HEK293 (cell line): ENCODE data around the gene TREH.

Source experiments
- CTCF ChIA-PET: fragments of 350-600 bp; formaldehyde crosslinking; extraction: SDS; loops from one replicate; lab custom pipeline; 2021; ENCODE audit warnings: antibody characterized with exemption; lab: Yijun Ruan, JAX
- POLR2A ChIA-PET: fragments of 300-600 bp; formaldehyde crosslinking; extraction: SDS; loops from one replicate; lab custom pipeline; 2020; ENCODE audit warnings: antibody characterized with exemption, inconsistent platforms; lab: Yijun Ruan, JAX
- H3K27ac ChIP-seq: fragments of 200-500 bp; sonication (Bioruptor generic); 2 replicates; pipeline ENCODE4 v1.5.1; 2014; ENCODE audit warnings: low read depth, low read length, control low read depth, inconsistent platforms; ENCODE audit errors: extremely low read depth
- H3K36me3 ChIP-seq, 2 experiments: fragments of 200-500 bp in 1 of 2; sonication (Bioruptor generic) in 1 of 2; 1 replicate in 1 of 2; 2 replicates in 1 of 2; pipeline ENCODE4 v1.5.1; 2014 to 2017; ENCODE audit warnings: inconsistent platforms in 2 of 2, low read length in 2 of 2; ENCODE audit not compliant: control insufficient read depth in 2 of 2, insufficient read depth in 1 of 2
- H3K4me1 ChIP-seq: fragments of 200-500 bp; sonication (Bioruptor generic); 2 replicates; pipeline ENCODE4 v1.5.1; 2014; ENCODE audit warnings: mild to moderate bottlenecking, low read length, inconsistent platforms; ENCODE audit not compliant: control insufficient read depth, insufficient read depth
- H3K4me3 ChIP-seq: 2 replicates; pipeline ENCODE4 v1.5.1; 2011; ENCODE audit warnings: low read depth, mild to moderate bottlenecking, control low read depth, low read length, moderate library complexity
- H3K9me3 ChIP-seq: fragments of 200-500 bp; sonication (Bioruptor generic); 2 replicates; pipeline ENCODE4 v1.5.1; 2014; ENCODE audit warnings: low read depth, low read length, inconsistent platforms; ENCODE audit not compliant: control insufficient read depth, insufficient read depth
- HOXC10 ChIP-seq: sonication (generic); formaldehyde crosslinking; IDR thresholded peaks from 2 replicates; pipeline ENCODE4 v1.8.1; 2023; ENCODE audit warnings: mild to moderate bottlenecking, missing genetic modification reagents
- KLF16 ChIP-seq: fragments of 450-650 bp; formaldehyde crosslinking; IDR thresholded peaks from 2 replicates; pipeline ENCODE4 v1.5.1; 2017; ENCODE audit warnings: missing biosample characterization, missing genetic modification characterization
- KLF9 ChIP-seq: fragments of 450-650 bp; formaldehyde crosslinking; IDR thresholded peaks from 2 replicates; pipeline ENCODE4 v1.5.1; 2016; ENCODE audit warnings: missing biosample characterization, missing genetic modification characterization, low read depth
- PRDM1 ChIP-seq: fragments of 450-650 bp; formaldehyde crosslinking; IDR thresholded peaks from 2 replicates; pipeline ENCODE4; 2016; ENCODE audit warnings: missing biosample characterization, missing genetic modification characterization
- ZBTB48 ChIP-seq: fragments of 450-650 bp; formaldehyde crosslinking; IDR thresholded peaks from 2 replicates; pipeline ENCODE4 v1.5.1; 2016; ENCODE audit warnings: missing biosample characterization, missing genetic modification characterization
- ZBTB8A ChIP-seq: fragments of 450-650 bp; formaldehyde crosslinking; IDR thresholded peaks from 2 replicates; pipeline ENCODE4 v1.5.1; 2016; ENCODE audit warnings: missing biosample characterization, missing genetic modification characterization
- ZFHX2 ChIP-seq: fragments of 450-650 bp; formaldehyde crosslinking; conservative IDR thresholded peaks from 2 replicates; pipeline ENCODE4 v1.5.1; 2016; ENCODE audit warnings: missing biosample characterization, missing genetic modification characterization
- ZNF169 ChIP-seq: fragments of 450-650 bp; formaldehyde crosslinking; IDR thresholded peaks from 2 replicates; pipeline ENCODE4 v1.5.1; 2016; ENCODE audit warnings: missing biosample characterization, missing genetic modification characterization
- ZNF174 ChIP-seq: fragments of 450-650 bp; formaldehyde crosslinking; IDR thresholded peaks from 2 replicates; pipeline ENCODE4 v1.5.0; 2017; ENCODE audit warnings: missing biosample characterization, mild to moderate bottlenecking, missing genetic modification characterization
- ZNF214 ChIP-seq: fragments of 450-650 bp; formaldehyde crosslinking; IDR thresholded peaks from 2 replicates; pipeline ENCODE4 v1.5.1; 2017; ENCODE audit warnings: missing biosample characterization, mild to moderate bottlenecking, missing genetic modification characterization, borderline replicate concordance
- ZNF416 ChIP-seq: fragments of 450-650 bp; formaldehyde crosslinking; IDR thresholded peaks from 2 replicates; pipeline ENCODE4 v1.5.1; 2016; ENCODE audit warnings: missing biosample characterization, missing genetic modification characterization
- ZNF558 ChIP-seq: fragments of 450-650 bp; formaldehyde crosslinking; IDR thresholded peaks from 2 replicates; pipeline ENCODE4 v1.5.1; 2016; ENCODE audit warnings: missing biosample characterization, missing genetic modification characterization
- ZNF561 ChIP-seq: fragments of 450-650 bp; IDR thresholded peaks from 2 replicates; pipeline ENCODE4 v1.5.1; 2018; ENCODE audit warnings: missing biosample characterization, missing genetic modification characterization, borderline replicate concordance
- ZNF580 ChIP-seq: fragments of 450-650 bp; formaldehyde crosslinking; IDR thresholded peaks from 2 replicates; pipeline ENCODE4 v1.5.1; 2016; ENCODE audit warnings: missing biosample characterization, missing genetic modification characterization
- ZNF585B ChIP-seq: fragments of 450-650 bp; formaldehyde crosslinking; IDR thresholded peaks from 2 replicates; pipeline ENCODE4 v1.5.1; 2016; ENCODE audit warnings: missing biosample characterization, missing genetic modification characterization
- ZNF610 ChIP-seq: fragments of 450-650 bp; formaldehyde crosslinking; IDR thresholded peaks from 2 replicates; pipeline ENCODE4 v1.5.1; 2016; ENCODE audit warnings: missing biosample characterization, missing genetic modification characterization, borderline replicate concordance
- ZNF621 ChIP-seq: fragments of 450-650 bp; formaldehyde crosslinking; IDR thresholded peaks from 2 replicates; pipeline ENCODE4 v1.5.1; 2017; ENCODE audit warnings: missing biosample characterization, missing genetic modification characterization
- ZNF777 ChIP-seq: fragments of 450-650 bp; formaldehyde crosslinking; IDR thresholded peaks from 2 replicates; pipeline ENCODE4 v1.5.1; 2017; ENCODE audit warnings: missing biosample characterization, missing genetic modification characterization, borderline replicate concordance
- ZNF785 ChIP-seq: fragments of 450-650 bp; formaldehyde crosslinking; IDR thresholded peaks from 2 replicates; pipeline ENCODE4 v1.5.1; 2016; ENCODE audit warnings: missing biosample characterization, missing genetic modification characterization
- ZNF843 ChIP-seq: fragments of 450-650 bp; formaldehyde crosslinking; IDR thresholded peaks from 2 replicates; pipeline ENCODE4 v1.5.1; 2016; ENCODE audit warnings: missing biosample characterization, missing genetic modification characterization
- TF ChIP-seq, protein P1 (sequence below): fragments of 450-650 bp; formaldehyde crosslinking; IDR thresholded peaks from 2 replicates; pipeline ENCODE4 v1.5.1; 2016; ENCODE audit warnings: missing biosample characterization, missing genetic modification characterization
- TF ChIP-seq, protein P2 (sequence below): fragments of 450-650 bp; formaldehyde crosslinking; IDR thresholded peaks from 2 replicates; pipeline ENCODE4 v1.5.1; 2017; ENCODE audit warnings: missing biosample characterization, missing genetic modification characterization
- TF ChIP-seq, protein P3 (sequence below): fragments of 450-650 bp; formaldehyde crosslinking; conservative IDR thresholded peaks from 2 replicates; pipeline ENCODE4 v1.5.1; 2016; ENCODE audit warnings: low read depth, missing biosample characterization, missing genetic modification characterization
- TF ChIP-seq, protein P4 (sequence below): fragments of 450-650 bp; formaldehyde crosslinking; IDR thresholded peaks from 2 replicates; pipeline ENCODE4 v1.5.1; 2016; ENCODE audit warnings: missing biosample characterization, missing genetic modification characterization, low read depth

Gene TREH

GRCh38 chr11:118614511-118614910 is 64.9 kb downstream of the TREH start:
- H3K27ac ChIP-seq = no peak overlapping the region
- POLR2A ChIA-PET = no interaction called here

GRCh38 chr11:118612378-118612777 is 67.1 kb downstream of the TREH start:
- no peak overlapping the region for H3K27ac ChIP-seq
- no peaks in the 10 kb centered on the region for H3K4me1 ChIP-seq
- ChIA-PET CTCF (interaction anchor here (0.6 to 4.3 kb wide), 10 partner anchors 10 to 77 kb away, joined by 3 to 31 read pairs (median 5); no protein-coding TSS in a partner anchor), POLR2A (interaction anchor here (0.5 to 2.1 kb wide), 3 partner anchors 9 to 473 kb away, joined by 4 to 9 read pairs (median 6); partner anchors contain the start of gene ARCN1)
- no peak overlapping the region for H3K4me3 ChIP-seq
- peaks cover 0 to 19% of the 10 kb centered on the region in 2 experiments; a peak in 1 of 3 replicates for H3K36me3 ChIP-seq
- no peaks in the 10 kb centered on the region for H3K9me3 ChIP-seq
- TF ChIP-seq ZNF585B (tag by site-specific recombination) (no peak), PRDM1 (tag by site-specific recombination) (no peak), ZNF621 (no peak), ZNF214 (tag by site-specific recombination) (no peak), HOXC10 (no peak), ZBTB48 (no peak), ZNF843 (tag by site-specific recombination) (no peak), ZNF416 (tag by site-specific recombination) (no peak)
- TF ChIP-seq, protein P1, sequence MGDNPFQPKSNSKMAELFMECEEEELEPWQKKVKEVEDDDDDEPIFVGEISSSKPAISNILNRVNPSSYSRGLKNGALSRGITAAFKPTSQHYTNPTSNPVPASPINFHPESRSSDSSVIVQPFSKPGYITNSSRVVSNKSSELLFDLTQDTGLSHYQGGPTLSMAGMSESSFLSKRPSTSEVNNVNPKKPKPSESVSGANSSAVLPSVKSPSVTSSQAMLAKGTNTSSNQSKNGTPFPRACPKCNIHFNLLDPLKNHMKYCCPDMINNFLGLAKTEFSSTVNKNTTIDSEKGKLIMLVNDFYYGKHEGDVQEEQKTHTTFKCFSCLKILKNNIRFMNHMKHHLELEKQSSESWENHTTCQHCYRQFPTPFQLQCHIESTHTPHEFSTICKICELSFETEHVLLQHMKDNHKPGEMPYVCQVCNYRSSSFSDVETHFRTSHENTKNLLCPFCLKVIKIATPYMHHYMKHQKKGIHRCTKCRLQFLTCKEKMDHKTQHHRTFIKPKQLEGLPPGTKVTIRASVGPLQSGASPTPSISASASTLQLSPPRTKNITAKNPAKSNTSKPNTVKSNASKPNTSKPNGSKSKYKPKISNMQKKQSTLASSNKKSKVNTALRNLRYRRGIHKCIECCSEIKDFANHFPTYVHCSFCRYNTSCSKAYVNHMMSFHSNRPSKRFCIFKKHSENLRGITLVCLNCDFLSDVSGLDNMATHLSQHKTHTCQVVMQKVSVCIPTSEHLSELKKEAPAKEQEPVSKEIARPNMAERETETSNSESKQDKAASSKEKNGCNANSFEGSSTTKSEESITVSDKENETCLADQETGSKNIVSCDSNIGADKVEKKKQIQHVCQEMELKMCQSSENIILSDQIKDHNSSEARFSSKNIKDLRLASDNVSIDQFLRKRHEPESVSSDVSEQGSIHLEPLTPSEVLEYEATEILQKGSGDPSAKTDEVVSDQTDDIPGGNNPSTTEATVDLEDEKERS = no peak
- TF ChIP-seq, protein P2, sequence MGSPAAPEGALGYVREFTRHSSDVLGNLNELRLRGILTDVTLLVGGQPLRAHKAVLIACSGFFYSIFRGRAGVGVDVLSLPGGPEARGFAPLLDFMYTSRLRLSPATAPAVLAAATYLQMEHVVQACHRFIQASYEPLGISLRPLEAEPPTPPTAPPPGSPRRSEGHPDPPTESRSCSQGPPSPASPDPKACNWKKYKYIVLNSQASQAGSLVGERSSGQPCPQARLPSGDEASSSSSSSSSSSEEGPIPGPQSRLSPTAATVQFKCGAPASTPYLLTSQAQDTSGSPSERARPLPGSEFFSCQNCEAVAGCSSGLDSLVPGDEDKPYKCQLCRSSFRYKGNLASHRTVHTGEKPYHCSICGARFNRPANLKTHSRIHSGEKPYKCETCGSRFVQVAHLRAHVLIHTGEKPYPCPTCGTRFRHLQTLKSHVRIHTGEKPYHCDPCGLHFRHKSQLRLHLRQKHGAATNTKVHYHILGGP = no peak

More at GRCh38 chr11:118614511-118614910, 64.9 kb downstream of the TREH start:
- no peak overlapping the region for H3K4me3 ChIP-seq
- no peak for TF ChIP-seq ZNF777 (tag by site-specific recombination)
- no peak for TF ChIP-seq ZNF558 (tag by site-specific recombination)
- TF ChIP-seq ZNF785 = no peak
- TF ChIP-seq, protein P3, sequence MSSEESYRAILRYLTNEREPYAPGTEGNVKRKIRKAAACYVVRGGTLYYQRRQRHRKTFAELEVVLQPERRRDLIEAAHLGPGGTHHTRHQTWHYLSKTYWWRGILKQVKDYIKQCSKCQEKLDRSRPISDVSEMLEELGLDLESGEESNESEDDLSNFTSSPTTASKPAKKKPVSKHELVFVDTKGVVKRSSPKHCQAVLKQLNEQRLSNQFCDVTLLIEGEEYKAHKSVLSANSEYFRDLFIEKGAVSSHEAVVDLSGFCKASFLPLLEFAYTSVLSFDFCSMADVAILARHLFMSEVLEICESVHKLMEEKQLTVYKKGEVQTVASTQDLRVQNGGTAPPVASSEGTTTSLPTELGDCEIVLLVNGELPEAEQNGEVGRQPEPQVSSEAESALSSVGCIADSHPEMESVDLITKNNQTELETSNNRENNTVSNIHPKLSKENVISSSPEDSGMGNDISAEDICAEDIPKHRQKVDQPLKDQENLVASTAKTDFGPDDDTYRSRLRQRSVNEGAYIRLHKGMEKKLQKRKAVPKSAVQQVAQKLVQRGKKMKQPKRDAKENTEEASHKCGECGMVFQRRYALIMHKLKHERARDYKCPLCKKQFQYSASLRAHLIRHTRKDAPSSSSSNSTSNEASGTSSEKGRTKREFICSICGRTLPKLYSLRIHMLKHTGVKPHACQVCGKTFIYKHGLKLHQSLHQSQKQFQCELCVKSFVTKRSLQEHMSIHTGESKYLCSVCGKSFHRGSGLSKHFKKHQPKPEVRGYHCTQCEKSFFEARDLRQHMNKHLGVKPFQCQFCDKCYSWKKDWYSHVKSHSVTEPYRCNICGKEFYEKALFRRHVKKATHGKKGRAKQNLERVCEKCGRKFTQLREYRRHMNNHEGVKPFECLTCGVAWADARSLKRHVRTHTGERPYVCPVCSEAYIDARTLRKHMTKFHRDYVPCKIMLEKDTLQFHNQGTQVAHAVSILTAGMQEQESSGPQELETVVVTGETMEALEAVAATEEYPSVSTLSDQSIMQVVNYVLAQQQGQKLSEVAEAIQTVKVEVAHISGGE = no peak
- no peak for TF ChIP-seq ZNF174
- no peak for TF ChIP-seq ZFHX2 (tag by site-specific recombination)
- TF ChIP-seq ZBTB8A (tag by site-specific recombination) = no peak
- no peak for TF ChIP-seq ZNF580 (tag by site-specific recombination)
- TF ChIP-seq KLF9 (tag by site-specific recombination) = no peak
- TF ChIP-seq, protein P1 = no peak
- no peak for TF ChIP-seq ZNF610 (tag by site-specific recombination)
- TF ChIP-seq ZNF169 = no peak
- TF ChIP-seq, protein P4, sequence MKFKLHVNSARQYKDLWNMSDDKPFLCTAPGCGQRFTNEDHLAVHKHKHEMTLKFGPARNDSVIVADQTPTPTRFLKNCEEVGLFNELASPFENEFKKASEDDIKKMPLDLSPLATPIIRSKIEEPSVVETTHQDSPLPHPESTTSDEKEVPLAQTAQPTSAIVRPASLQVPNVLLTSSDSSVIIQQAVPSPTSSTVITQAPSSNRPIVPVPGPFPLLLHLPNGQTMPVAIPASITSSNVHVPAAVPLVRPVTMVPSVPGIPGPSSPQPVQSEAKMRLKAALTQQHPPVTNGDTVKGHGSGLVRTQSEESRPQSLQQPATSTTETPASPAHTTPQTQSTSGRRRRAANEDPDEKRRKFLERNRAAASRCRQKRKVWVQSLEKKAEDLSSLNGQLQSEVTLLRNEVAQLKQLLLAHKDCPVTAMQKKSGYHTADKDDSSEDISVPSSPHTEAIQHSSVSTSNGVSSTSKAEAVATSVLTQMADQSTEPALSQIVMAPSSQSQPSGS (tag by site-specific recombination) = no peak
- no peak for TF ChIP-seq KLF16
- no peak for TF ChIP-seq ZNF561 (tag by site-specific recombination)
- H3K4me1 ChIP-seq = no peaks in the 10 kb centered on the region
- peaks cover 0 to 19% of the 10 kb centered on the region in 2 experiments; a peak in 1 of 3 replicates for H3K36me3 ChIP-seq
- no peaks in the 10 kb centered on the region for H3K9me3 ChIP-seq
- CTCF ChIA-PET = interaction anchor here (0.6 to 1.1 kb wide), 2 partner anchors 19 to 756 kb away, joined by 3 read pairs; no protein-coding TSS in a partner anchor
